Tibial nerve (tissue), 4 donors: ENCODE results near the gene GNG3. TPM values are rescaled to one million over a fixed set of nuclear protein-coding genes. Genes with fewer than 3 reads are reported as not detected.

Experiments used
- DNase-seq, 2 donors: peaks; one replicate each; pipeline ENCODE4 v3.0.0-alpha.2; 2019; ENCODE audit warnings: low spot score in 2 of 2
- H3K27ac ChIP-seq, 4 donors: fragments of 200-600 bp; sonication (generic) in 3 of 4; one replicate each; pipeline ENCODE4 v1.5.1; 2017 to 2019; ENCODE audit warnings: mild to moderate bottlenecking in 1 of 4
- H3K27me3 ChIP-seq, 2 donors: fragments of 200-600 bp; sonication (generic) in 1 of 2; one replicate each; pipeline versions ENCODE4 v1.5.1 to v1.6.0; 2017 to 2019
- H3K36me3 ChIP-seq, 3 donors: fragments of 200-600 bp; sonication (generic); one replicate each; pipeline ENCODE4 v1.5.1; 2018 to 2019
- H3K4me1 ChIP-seq, 4 donors: fragments of 200-600 bp; sonication (generic) in 3 of 4; one replicate each; pipeline ENCODE4 v1.5.1; 2017 to 2019
- H3K4me3 ChIP-seq, 4 donors: fragments of 200-600 bp; sonication (generic) in 3 of 4; one replicate each; pipeline ENCODE4 v1.5.1; 2017 to 2019; ENCODE audit warnings: mild to moderate bottlenecking in 1 of 4, moderate library complexity in 1 of 4
- H3K9me3 ChIP-seq, 4 donors: fragments of 200-600 bp; sonication (generic) in 3 of 4; one replicate each; pipeline ENCODE4 v1.5.1; 2017 to 2019
- EP300 ChIP-seq, 2 donors: sonication (generic); formaldehyde crosslinking; IDR thresholded peaks; one replicate each; pipeline ENCODE4 v1.6.1; 2017; ENCODE audit warnings: antibody characterized with exemption in 2 of 2, mild to moderate bottlenecking in 1 of 2
- POLR2A ChIP-seq, 2 donors: fragments of 450-650 bp; IDR thresholded peaks; one replicate each; pipeline ENCODE4 v1.6.1; 2017; ENCODE audit warnings: antibody characterized with exemption in 2 of 2, mild to moderate bottlenecking in 2 of 2, moderate library complexity in 2 of 2
- WGBS, 2 donors: methylation state at CpG; one replicate each; pipeline ENCODE4 v1.1.5; 2018; 5-methylcytosine and 5-hydroxymethylcytosine counted together
- total RNA-seq, 4 donors: library from RNA; depleted of rRNA; stranded (reverse); fragments of >200 nt; gene quantifications; one replicate each; pipeline ENCODE4 v1.1.0, GENCODE V29; 2016
- TF ChIP-seq, protein P1 (sequence below), 5 experiments: fragments of 200-600 bp in 3 of 5; fragments of 450-650 bp in 2 of 5; sonication (generic) in 3 of 5; IDR thresholded peaks; one replicate each; pipeline ENCODE4 v1.5.1; 2016 to 2019; ENCODE audit warnings: antibody characterized with exemption in 5 of 5, mild to moderate bottlenecking in 3 of 5, moderate library complexity in 2 of 5

The GNG3 gene
- total RNA-seq, 4 donors from 2014 or later: 0.63 to 2.6 TPM; not detected in 2

DNA sequence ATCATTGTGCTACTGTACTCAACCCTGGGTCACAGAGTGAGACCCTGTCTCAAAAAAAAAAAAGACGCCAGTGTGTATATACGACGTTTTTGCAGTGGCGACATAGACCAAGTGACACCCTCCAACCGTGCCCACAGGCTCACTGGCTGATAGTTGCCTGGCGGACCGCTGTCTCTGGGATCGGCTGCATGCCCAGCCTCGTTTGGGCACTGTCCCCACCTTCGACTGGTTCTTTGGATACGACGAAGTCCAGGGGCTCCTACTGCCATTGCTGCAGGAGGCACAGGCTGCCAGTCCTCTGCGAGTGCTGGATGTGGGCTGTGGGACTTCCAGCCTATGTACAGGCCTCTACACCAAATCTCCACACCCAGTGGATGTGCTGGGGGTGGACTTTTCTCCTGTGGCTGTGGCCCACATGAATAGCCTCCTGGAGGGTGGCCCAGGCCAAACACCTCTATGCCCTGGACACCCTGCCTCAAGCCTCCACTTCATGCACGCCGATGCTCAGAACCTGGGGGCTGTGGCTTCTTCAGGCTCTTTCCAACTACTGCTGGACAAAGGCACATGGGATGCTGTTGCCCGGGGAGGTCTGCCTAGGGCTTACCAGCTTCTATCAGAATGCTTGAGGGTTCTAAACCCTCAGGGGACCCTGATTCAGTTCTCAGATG is 41.1 kb upstream of the GNG3 start:
- Histone ChIP-seq H3K9me3 (no peaks in the 10 kb centered on the region), H3K36me3 (peaks cover 0 to 36% (median 0%) of the 10 kb centered on the region in 3 donors), H3K4me3 (peak overlapping the region; percentile 60 to 94 (median 75)), H3K27ac (peak overlapping the region in 3 of 4 donors; percentile 91 to 93 (median 93)), H3K4me1 (peaks cover 0 to 56% (median 32%) of the 10 kb centered on the region in 4 donors), H3K27me3 (no peaks in the 10 kb centered on the region)
- no peak for DNase-seq
- WGBS, 2 donors: 56 to 64% methylated on average over 16 of the region's 16 CpGs
- TF ChIP-seq, protein P1, sequence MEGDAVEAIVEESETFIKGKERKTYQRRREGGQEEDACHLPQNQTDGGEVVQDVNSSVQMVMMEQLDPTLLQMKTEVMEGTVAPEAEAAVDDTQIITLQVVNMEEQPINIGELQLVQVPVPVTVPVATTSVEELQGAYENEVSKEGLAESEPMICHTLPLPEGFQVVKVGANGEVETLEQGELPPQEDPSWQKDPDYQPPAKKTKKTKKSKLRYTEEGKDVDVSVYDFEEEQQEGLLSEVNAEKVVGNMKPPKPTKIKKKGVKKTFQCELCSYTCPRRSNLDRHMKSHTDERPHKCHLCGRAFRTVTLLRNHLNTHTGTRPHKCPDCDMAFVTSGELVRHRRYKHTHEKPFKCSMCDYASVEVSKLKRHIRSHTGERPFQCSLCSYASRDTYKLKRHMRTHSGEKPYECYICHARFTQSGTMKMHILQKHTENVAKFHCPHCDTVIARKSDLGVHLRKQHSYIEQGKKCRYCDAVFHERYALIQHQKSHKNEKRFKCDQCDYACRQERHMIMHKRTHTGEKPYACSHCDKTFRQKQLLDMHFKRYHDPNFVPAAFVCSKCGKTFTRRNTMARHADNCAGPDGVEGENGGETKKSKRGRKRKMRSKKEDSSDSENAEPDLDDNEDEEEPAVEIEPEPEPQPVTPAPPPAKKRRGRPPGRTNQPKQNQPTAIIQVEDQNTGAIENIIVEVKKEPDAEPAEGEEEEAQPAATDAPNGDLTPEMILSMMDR (IDR thresholded peaks at IDR 0.05): no peak
- TF ChIP-seq POLR2A (IDR thresholded peaks at IDR 0.05) (no peak), EP300 (IDR thresholded peaks at IDR 0.05) (no peak)

DNA sequence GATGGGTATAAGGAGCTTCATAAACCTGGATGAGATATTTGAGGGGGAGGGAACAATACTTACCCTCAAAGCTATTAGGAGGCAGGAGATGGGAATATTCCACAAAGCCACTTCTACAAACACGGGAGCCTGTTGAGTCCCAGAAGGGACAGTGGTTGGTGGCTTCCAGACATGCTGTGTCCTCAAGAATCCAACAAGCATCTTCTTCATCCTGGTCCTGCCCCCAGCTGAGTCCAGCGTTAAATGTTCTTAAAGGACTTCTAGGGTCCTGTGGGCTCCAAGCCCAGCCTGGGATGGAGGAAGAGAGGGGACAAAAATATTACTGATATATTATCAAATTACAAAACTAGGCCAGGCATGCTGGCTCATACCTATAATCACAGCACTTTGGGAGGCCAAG is 40.0 kb upstream of the GNG3 start:
- 78 to 89% methylated on average over 2 of the region's 2 CpGs for WGBS, 2 donors
- peaks cover 0 to 60% (median 34%) of the 10 kb centered on the region in 4 donors for H3K4me1 ChIP-seq
- peaks cover 0 to 26% (median 0%) of the 10 kb centered on the region in 3 donors for H3K36me3 ChIP-seq
- TF ChIP-seq, protein P1 (IDR thresholded peaks at IDR 0.05): no peak
- TF ChIP-seq EP300 (IDR thresholded peaks at IDR 0.05): no peak
- H3K9me3 ChIP-seq: no peaks in the 10 kb centered on the region
- H3K4me3 ChIP-seq: no peak overlapping the region
- DNase-seq: no peak
- no peaks in the 10 kb centered on the region for H3K27me3 ChIP-seq
- H3K27ac ChIP-seq: peak overlapping the region in 1 of 4 donors; percentile 93

DNA sequence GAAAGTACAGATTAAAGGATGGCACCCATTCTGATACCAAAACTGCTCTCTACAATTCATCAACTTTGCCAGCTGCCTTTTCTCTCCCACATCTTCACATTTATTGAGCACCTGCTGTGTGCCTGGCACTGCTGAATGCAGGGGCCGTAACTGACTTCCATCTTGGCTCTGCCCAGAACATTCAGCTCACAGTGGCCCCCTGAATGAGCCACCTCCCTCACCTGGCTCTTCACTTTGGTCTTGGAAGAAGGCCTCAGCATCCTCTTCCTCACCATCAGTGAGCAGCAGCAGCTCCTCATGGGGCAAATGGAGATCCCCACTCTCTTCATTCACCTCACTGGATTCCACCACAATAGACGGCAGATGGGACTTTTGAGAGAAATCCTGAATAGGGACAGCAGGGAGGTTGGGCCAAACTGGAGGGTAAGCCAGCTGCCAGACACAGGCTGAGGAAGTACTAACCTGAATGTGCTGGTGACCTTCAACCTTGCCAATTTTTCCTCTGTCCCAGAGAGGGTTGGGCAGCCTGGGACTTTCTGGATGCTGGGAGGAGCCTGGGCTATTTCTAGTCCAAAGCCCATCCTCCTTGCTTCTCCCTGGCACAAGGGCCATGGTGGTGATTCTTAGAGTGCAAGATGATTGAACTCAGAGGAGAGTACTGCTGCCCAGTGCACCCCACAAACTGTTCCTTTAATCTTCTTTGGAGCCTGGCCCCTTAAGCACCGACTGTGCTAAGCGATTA is 37.9 kb upstream of the GNG3 start:
- TF ChIP-seq EP300 (IDR thresholded peaks at IDR 0.05) (no peak), POLR2A (IDR thresholded peaks at IDR 0.05) (no peak)
- TF ChIP-seq, protein P1 (IDR thresholded peaks at IDR 0.05): no peak
- no peak for DNase-seq
- WGBS, 2 donors: 73 to 76% methylated on average over 4 of the region's 4 CpGs
- Histone ChIP-seq H3K4me1 (peaks cover 0 to 70% (median 38%) of the 10 kb centered on the region in 4 donors), H3K27me3 (no peaks in the 10 kb centered on the region), H3K36me3 (peaks cover 0 to 29% (median 0%) of the 10 kb centered on the region in 3 donors), H3K4me3 (no peak overlapping the region), H3K27ac (peak overlapping the region in 2 of 4 donors; percentile 10 to 21), H3K9me3 (no peaks in the 10 kb centered on the region)

DNA sequence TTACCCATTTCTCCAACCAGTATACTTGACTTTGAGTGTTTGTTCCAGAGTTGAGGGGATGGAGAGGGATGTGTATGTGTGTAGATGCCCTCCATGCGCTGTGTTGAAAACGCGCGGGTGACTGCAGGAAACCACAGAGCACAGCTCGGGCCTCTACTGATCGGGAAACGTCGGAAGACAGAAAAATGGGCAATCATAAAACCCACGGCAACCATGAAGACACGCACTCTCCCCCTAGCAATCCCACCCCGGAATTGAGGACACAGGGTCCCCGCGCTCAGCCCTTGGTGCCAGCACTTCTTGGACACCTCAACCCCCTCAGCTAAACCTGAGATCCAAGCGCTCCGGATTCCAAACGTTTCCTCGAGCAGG is 36.3 kb upstream of the GNG3 start:
- WGBS, 2 donors: 0 to 1% methylated on average over 17 of the region's 17 CpGs
- Histone ChIP-seq H3K4me3 (peak overlapping the region; percentile 46 to 87 (median 70)), H3K4me1 (peaks cover 0 to 67% (median 36%) of the 10 kb centered on the region in 4 donors), H3K9me3 (no peaks in the 10 kb centered on the region), H3K36me3 (peaks cover 0 to 45% (median 0%) of the 10 kb centered on the region in 3 donors), H3K27me3 (no peaks in the 10 kb centered on the region), H3K27ac (peak overlapping the region; percentile 72 to 93 (median 86))
- no peak for DNase-seq
- TF ChIP-seq EP300 (IDR thresholded peaks at IDR 0.05) (no peak), POLR2A (IDR thresholded peaks at IDR 0.05) (no peak)
- TF ChIP-seq, protein P1 (IDR thresholded peaks at IDR 0.05): no peak
